ENCODE data around the gene VPS4A. TPM values are rescaled to one million over a fixed set of nuclear protein-coding genes. Genes with fewer than 3 reads are reported as not detected.

The VPS4A gene
- total and polyA plus RNA-seq, 4 donors = 13.3 to 15.7 (median 14.5) TPM

DNA sequence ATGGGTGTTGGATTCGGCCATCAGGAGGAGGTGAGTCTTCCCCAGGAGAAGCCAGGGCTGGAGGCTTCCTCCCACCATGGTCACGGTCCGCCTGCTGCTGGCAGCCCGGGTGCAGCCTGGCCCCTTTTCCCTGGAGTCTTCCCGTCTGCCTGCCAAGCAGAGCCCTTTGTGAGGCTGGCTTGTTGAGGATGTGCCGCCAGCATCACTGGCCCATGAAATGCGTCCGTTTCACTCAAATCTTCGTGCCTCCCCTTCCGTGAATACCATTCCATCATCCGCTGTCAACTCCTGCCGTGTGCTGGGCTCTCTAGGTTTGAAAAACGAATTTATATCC lies 9.6 kb downstream of the VPS4A start:
- 94% methylated on average over 13 of the region's 13 CpGs for WGBS
- Histone ChIP-seq H3K4me3 (ENCODE audit: low read depth in 1 of 3, low read length in 3 of 3) (no peak overlapping the region), H3K27ac (ENCODE audit: low read depth in 1 of 2, low read length in 2 of 2) (no peak overlapping the region), H3K4me1 (ENCODE audit: control insufficient read depth in 4 of 4, insufficient read depth in 4 of 4, low read length in 3 of 4) (peaks cover 10 to 63% (median 51%) of the 10 kb centered on the region in 4 donors), H3K36me3 (ENCODE audit: control insufficient read depth in 4 of 4, insufficient read depth in 3 of 4, low read depth in 1 of 4, low read length in 3 of 4) (peaks cover 23 to 58% (median 38%) of the 10 kb centered on the region in 4 donors), H3K9me3 (ENCODE audit: control insufficient read depth in 4 of 4, low read length in 3 of 4) (no peaks in the 10 kb centered on the region), H3K9ac (ENCODE audit: low read depth in 1 of 2, low read length in 2 of 2) (no peak overlapping the region), H3K27me3 (ENCODE audit: control insufficient read depth in 4 of 4, insufficient read depth in 4 of 4, low read length in 3 of 4) (no peaks in the 10 kb centered on the region)
- DNase-seq (ENCODE audit: low spot score) = no peak
- TF ChIP-seq RAD21 (IDR thresholded peaks at IDR 0.05) (no peak), MAX (IDR thresholded peaks at IDR 0.05) (no peak), YY1 (IDR thresholded peaks at IDR 0.05) (no peak), FOXA1 (IDR thresholded peaks at IDR 0.05) (no peak), GABPA (IDR thresholded peaks at IDR 0.05 in 1 of 2, conservative IDR thresholded peaks at IDR 0.05 in 1 of 2) (no peak)

DNA sequence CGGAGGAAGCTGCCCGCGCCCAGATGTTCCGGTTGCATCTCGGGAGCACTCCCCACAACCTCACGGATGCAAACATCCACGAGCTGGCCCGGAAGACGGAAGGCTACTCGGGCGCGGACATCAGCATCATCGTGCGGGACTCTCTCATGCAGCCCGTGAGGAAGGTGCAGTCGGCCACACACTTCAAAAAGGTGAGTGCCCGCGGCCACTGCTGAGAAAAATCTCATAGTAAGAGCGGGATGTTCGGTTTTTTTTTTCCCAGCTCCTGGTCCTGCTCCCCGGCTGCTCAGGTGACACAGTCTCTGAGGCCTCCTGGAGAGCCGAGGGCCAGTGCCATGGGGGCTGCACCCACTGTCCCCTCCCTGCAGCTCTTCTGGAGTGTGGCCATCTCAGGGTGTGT lies 9.9 kb downstream of the VPS4A start:
- Histone ChIP-seq H3K36me3 (ENCODE audit: control insufficient read depth in 4 of 4, insufficient read depth in 3 of 4, low read depth in 1 of 4, low read length in 3 of 4) (peaks cover 25 to 58% (median 38%) of the 10 kb centered on the region in 4 donors), H3K9me3 (ENCODE audit: control insufficient read depth in 4 of 4, low read length in 3 of 4) (no peaks in the 10 kb centered on the region), H3K9ac (ENCODE audit: low read depth in 1 of 2, low read length in 2 of 2) (no peak overlapping the region), H3K4me1 (ENCODE audit: control insufficient read depth in 4 of 4, insufficient read depth in 4 of 4, low read length in 3 of 4) (peaks cover 13 to 63% (median 51%) of the 10 kb centered on the region in 4 donors), H3K27me3 (ENCODE audit: control insufficient read depth in 4 of 4, insufficient read depth in 4 of 4, low read length in 3 of 4) (no peaks in the 10 kb centered on the region), H3K27ac (ENCODE audit: low read depth in 1 of 2, low read length in 2 of 2) (no peak overlapping the region), H3K4me3 (ENCODE audit: low read depth in 1 of 3, low read length in 3 of 3) (no peak overlapping the region)
- TF ChIP-seq EGR1 (IDR thresholded peaks at IDR 0.05; ENCODE audit: low read depth in 2 of 2) = no peak
- no peak for TF ChIP-seq FOXA2 (IDR thresholded peaks at IDR 0.05)
- TF ChIP-seq, protein P1, sequence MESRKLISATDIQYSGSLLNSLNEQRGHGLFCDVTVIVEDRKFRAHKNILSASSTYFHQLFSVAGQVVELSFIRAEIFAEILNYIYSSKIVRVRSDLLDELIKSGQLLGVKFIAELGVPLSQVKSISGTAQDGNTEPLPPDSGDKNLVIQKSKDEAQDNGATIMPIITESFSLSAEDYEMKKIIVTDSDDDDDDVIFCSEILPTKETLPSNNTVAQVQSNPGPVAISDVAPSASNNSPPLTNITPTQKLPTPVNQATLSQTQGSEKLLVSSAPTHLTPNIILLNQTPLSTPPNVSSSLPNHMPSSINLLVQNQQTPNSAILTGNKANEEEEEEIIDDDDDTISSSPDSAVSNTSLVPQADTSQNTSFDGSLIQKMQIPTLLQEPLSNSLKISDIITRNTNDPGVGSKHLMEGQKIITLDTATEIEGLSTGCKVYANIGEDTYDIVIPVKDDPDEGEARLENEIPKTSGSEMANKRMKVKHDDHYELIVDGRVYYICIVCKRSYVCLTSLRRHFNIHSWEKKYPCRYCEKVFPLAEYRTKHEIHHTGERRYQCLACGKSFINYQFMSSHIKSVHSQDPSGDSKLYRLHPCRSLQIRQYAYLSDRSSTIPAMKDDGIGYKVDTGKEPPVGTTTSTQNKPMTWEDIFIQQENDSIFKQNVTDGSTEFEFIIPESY (IDR thresholded peaks at IDR 0.05) = no peak
- TF ChIP-seq HNF4G (IDR thresholded peaks at IDR 0.05) = no peak
- no peak for TF ChIP-seq FOXA1 (IDR thresholded peaks at IDR 0.05)
- no peak for TF ChIP-seq ATF3 (IDR thresholded peaks at IDR 0.05)
- no peak for TF ChIP-seq MAX (IDR thresholded peaks at IDR 0.05)
- no peak for TF ChIP-seq JUND (IDR thresholded peaks at IDR 0.05)
- TF ChIP-seq, protein P2, sequence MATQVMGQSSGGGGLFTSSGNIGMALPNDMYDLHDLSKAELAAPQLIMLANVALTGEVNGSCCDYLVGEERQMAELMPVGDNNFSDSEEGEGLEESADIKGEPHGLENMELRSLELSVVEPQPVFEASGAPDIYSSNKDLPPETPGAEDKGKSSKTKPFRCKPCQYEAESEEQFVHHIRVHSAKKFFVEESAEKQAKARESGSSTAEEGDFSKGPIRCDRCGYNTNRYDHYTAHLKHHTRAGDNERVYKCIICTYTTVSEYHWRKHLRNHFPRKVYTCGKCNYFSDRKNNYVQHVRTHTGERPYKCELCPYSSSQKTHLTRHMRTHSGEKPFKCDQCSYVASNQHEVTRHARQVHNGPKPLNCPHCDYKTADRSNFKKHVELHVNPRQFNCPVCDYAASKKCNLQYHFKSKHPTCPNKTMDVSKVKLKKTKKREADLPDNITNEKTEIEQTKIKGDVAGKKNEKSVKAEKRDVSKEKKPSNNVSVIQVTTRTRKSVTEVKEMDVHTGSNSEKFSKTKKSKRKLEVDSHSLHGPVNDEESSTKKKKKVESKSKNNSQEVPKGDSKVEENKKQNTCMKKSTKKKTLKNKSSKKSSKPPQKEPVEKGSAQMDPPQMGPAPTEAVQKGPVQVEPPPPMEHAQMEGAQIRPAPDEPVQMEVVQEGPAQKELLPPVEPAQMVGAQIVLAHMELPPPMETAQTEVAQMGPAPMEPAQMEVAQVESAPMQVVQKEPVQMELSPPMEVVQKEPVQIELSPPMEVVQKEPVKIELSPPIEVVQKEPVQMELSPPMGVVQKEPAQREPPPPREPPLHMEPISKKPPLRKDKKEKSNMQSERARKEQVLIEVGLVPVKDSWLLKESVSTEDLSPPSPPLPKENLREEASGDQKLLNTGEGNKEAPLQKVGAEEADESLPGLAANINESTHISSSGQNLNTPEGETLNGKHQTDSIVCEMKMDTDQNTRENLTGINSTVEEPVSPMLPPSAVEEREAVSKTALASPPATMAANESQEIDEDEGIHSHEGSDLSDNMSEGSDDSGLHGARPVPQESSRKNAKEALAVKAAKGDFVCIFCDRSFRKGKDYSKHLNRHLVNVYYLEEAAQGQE (IDR thresholded peaks at IDR 0.05) = no peak
- TF ChIP-seq, protein P3, sequence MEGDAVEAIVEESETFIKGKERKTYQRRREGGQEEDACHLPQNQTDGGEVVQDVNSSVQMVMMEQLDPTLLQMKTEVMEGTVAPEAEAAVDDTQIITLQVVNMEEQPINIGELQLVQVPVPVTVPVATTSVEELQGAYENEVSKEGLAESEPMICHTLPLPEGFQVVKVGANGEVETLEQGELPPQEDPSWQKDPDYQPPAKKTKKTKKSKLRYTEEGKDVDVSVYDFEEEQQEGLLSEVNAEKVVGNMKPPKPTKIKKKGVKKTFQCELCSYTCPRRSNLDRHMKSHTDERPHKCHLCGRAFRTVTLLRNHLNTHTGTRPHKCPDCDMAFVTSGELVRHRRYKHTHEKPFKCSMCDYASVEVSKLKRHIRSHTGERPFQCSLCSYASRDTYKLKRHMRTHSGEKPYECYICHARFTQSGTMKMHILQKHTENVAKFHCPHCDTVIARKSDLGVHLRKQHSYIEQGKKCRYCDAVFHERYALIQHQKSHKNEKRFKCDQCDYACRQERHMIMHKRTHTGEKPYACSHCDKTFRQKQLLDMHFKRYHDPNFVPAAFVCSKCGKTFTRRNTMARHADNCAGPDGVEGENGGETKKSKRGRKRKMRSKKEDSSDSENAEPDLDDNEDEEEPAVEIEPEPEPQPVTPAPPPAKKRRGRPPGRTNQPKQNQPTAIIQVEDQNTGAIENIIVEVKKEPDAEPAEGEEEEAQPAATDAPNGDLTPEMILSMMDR (IDR thresholded peaks at IDR 0.05; ENCODE audit: low read depth, low read length, missing input control) = no peak
- TF ChIP-seq TAF1 (conservative IDR thresholded peaks at IDR 0.05) = no peak
- no peak for DNase-seq (ENCODE audit: low spot score)
- 94% methylated on average over 22 of the region's 22 CpGs for WGBS

Measured in liver (tissue), 9 donors.